Neural progenitor cell (in vitro differentiated cells): ENCODE data around the gene KRT79.
A peak's percentile ranks its signal among the peaks of the same experiment; 100 is the strongest.

Experiments
- EZH2 ChIP-seq: fragments of 200-600 bp; sonication (generic); IDR thresholded peaks from 2 replicates; pipeline ENCODE4 v1.6.1; 2017; ENCODE audit warnings: antibody characterized with exemption, mild to moderate bottlenecking, moderate library complexity
- TF ChIP-seq, protein P1 (sequence below): fragments of 200-600 bp; sonication (generic); IDR thresholded peaks from 2 replicates; pipeline ENCODE4 v1.5.1; 2017; ENCODE audit warnings: antibody characterized with exemption, mild to moderate bottlenecking

DNA sequence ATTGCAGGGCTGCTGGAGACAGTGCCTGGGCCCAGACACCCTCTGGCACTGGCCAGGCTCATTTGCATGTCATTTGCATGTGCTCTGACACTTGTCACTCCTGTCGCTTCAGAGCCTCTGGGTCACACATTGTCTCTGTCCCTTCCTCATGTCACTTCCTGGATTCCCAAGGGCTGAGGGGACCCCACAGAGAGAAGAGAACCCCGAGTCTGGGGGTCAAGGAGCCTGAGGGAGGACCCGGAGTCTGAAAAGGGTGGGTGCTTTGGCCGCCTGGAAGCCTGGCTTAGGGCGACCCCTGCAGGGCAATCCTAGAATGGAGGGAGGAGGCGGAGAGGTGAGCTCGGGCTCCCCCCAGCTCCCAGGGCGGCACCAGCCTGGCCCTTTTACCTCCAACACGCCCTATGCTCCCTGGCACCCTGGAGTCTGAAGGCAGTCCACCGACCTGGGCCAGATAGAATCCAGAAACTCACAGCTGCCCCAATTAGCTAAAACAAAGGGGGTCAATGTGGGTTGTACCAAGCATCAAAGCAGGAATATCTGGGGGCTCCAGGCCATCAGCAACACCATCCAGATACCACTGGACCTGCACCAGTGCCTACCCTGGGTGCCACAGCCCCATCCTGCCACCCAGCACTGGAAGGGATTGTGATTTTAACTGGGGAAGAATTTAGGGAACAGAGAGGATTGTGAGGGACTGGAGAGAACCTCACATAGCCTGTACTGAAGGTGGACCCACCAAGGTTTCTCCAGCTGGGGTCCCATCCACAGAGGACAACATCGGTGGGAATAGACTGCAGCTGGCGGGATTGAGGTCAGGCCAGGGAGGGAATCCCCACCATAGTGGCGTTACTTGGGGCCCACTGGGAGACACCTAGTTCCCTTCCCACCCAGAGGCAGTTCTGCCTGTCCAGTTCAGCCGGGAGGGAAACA, 36.5 kb upstream of the KRT79 start:
- TF ChIP-seq, protein P1, sequence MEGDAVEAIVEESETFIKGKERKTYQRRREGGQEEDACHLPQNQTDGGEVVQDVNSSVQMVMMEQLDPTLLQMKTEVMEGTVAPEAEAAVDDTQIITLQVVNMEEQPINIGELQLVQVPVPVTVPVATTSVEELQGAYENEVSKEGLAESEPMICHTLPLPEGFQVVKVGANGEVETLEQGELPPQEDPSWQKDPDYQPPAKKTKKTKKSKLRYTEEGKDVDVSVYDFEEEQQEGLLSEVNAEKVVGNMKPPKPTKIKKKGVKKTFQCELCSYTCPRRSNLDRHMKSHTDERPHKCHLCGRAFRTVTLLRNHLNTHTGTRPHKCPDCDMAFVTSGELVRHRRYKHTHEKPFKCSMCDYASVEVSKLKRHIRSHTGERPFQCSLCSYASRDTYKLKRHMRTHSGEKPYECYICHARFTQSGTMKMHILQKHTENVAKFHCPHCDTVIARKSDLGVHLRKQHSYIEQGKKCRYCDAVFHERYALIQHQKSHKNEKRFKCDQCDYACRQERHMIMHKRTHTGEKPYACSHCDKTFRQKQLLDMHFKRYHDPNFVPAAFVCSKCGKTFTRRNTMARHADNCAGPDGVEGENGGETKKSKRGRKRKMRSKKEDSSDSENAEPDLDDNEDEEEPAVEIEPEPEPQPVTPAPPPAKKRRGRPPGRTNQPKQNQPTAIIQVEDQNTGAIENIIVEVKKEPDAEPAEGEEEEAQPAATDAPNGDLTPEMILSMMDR: peak; percentile 91
- TF ChIP-seq EZH2: no peak
